GM19395 (cell line): ENCODE measurements around the gene CTPS2.
"Not testable (repeated sequence)": the region's sequence is repeated elsewhere in the genome, so short reads cannot be mapped to it uniquely, and the experiment has no call there.

Experiments used
- ATAC-seq: cut with Tn5 transposase; IDR thresholded peaks from one replicate; pipeline ENCODE4 v1.9.1; 2021; ENCODE audit warnings: mild to moderate bottlenecking, moderate library complexity; ENCODE audit not compliant: unreplicated experiment

Gene CTPS2

DNA sequence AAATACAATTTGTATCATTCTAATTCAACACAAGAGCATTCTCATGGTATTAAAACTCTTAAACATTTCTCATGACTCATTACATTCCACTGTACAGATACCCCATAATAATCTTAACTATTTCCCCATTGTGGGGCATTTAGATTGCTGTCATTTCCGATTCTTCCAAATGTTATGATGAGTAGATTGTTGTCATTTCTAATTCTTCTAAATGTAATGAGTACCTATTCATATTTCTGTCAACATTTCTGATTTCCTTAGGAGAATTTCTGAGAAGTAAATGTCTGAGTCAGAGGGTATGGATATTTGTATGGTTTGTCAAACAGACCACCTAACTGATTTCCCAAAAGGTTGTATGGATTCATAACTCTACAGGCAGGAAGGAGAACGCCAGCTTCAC, 54.2 kb downstream of the CTPS2 start:
- no peak for ATAC-seq

DNA sequence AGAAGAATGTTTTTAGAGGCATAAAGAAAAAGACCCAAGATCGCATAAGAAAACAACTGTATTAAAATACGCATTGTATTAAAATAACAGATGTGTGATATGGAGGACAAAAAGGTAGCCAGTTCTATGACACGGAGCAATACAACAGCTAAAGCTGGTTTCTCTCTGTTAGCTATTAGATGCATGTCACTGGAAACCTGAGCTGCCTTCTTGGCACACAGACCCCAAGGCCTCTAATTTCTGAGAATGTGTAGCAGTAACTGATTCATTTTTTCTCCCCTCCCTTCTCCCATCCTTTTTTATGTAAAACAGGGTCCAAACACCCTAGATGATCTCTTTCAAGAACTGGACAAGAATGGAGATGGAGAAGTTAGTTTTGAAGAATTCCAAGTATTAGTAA, 58.4 kb downstream of the CTPS2 start:
- no peak for ATAC-seq

DNA sequence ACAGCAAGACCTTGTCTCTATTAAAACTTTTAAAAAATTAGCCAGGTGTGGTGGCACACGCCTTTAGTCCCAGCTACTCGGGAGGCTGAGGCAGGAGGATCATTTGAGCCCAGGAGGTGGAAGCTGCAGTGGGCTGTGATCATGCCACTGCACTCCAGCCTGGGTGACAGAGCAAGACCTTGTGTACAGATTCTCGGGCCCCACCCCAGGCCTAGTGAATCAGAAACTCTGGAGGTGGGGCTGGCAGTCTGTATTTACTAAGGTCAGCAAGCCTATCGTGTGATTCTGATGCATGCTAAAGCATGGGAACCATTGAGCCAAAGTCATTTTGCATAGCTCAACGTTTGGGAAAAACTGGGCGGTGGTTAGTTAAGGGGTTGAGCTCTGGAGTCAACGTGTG, 59.0 kb downstream of the CTPS2 start:
- no peak for ATAC-seq

DNA sequence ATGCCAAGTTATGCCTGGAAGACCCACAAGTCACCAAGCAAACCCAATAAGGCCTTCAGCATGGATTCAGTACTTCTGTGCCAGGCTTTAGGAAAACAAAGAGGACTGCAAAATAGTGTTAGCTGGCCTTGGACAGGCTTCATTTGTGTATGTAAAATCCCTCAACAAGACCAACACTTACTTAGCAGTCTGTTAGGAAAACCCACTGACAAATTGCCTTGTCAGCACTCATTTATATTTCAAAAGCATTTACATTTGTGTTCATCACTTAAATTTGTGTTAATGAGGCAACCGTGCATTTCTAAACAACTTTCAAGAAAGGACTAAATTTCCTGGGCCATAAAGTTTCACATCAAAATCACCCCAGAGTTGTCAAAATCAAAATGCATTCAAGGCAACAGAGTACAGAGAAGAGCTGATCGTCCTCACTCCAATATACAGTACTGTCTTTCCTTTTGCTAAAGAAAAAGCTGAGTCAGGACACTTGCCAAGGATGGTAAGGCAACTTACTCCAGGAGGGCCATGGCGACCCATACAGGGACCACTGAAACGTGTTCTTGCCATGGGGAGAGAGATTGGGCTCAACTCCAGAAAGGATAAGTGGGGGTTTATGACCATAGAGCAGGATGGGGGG, 61.0 kb downstream of the CTPS2 start:
- ATAC-seq, result no peak

DNA sequence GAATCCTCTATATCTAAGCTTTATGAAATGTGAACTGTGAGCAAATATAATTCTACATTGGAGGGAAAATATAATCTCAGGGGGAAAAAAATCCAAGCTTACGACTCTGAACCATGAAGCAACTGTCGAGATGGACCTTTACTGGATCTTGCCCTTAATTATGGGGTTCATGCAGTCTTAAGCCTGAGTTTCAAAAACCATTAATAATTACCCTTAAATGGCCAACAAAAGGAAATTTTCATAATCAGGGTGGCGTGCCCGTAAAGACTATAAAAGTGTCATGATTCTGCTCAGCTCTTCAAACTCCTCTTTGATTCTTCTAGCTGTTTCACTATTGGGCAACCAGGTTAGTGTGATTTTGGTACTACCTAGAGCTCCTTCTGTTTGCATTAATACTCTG, 62.6 kb downstream of the CTPS2 start, which contains the start of gene S100G:
Gene S100G (plus strand): TSS at position 301 of the 400 bp plus-strand sequence. CDS start 849 bp downstream, outside the sequence.
- no peak for ATAC-seq

DNA sequence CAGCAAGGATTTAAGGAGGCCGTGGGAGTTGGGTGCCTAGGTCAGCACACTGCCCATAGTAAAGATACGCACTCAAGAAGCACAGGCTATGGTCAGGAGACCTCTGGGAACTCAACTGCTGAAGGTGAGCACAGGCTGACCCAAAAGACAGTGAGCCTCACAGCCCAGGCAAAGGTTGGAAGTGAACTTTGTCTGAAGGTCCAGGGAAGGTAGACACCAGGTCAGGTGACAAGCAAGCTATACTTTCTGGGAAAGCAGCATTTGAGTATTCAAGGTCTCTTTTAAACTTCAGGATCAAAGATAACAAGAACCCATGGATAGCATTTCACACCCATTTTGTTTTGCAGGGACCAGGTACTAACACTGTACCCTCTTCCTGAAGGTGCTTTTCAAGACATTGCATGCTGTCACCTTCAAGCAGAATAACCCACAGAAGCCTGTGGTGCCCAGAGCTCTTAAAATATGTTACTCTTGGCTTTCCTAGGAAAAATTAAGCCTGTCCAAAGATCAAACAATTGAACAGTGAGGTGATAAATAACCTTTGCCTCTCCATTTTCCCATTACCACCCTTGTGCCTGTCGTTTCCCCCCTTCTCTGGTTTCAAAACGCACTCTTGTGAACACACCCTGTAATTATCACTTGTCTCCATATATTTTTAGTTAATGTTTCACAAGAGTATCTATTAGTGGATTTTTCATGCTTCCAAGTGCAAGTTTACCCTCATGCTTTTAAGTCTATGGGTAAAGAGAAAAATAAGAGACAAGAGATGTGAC, 65.9 kb downstream of the CTPS2 start:
- no peak for ATAC-seq

DNA sequence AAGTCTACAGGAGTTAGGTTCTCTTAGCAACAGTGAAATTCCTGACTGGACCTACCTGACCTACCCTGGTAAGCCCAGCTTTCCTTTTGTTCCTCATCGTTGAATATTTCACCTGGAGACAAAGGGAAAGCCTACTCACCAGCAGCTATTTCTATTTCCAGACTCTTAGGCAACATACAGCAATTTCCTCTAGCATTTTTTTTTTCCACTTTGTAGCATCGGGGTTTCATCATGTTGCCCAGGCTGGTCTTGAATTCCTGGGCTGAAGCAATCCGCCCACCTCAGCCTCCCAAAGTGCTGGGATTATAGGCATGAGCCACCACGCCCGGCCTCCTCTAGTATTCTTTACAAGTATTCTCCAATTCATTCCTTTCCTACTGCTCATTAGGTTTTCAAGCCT, 69.3 kb downstream of the CTPS2 start:
- ATAC-seq, result no peak

DNA sequence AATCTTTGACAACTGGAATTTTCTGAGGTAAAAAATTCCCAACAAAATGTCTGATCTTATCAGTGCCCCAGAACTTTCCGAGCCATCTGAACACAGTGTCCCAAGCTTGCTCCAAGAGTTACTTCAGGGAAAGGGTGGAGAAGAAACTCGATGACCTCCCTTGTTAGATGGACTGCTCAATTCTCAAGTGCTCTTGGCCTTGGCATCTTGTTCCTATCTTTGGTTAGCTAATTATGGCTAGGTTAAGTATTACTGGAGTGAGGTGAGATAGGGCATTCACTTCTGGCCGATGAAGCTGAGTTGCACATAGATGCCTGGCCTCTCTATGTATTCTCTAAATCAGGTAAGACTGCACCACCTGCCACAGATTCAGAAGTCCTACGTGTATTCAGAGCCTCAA, 71.6 kb downstream of the CTPS2 start:
- no peak for ATAC-seq

DNA sequence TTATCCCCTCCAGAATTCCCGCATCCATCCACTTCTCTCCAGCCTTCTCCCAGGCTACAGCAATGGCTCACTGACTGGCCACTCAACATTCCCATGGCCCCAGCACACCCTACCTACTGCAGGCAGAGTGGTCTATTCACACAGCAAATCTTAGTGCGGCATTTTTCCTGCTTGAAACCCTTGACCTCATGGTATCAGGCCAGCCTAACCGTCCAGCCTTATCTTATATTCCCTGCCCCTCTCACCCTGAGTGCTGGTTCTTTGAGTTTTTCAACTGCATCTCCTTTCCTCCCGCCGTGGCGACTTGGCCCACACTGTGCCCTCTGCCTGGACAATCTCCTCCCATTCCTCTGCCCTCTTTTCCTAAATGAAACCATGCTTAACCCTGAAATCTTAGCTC, 72.5 kb downstream of the CTPS2 start:
- no peak for ATAC-seq

DNA sequence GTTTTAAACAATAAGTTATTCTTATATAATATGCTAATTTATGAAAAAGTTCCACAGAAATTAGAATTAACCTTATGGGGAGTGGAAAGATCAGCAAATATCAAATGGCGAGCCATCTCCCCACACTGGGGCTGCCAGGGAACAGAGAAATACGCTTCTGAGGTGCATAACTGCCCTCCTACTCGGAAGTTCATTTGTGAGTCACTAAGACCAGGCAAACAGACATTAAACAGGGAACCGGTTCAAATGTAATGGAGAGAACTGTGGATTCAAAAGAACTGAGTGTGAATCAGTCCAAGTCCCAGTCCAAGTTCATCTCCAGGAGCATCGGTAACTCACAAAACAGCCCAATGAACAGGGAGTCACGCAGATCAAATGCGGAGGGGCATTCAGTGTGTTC, 73.9 kb downstream of the CTPS2 start:
- ATAC-seq, result no peak

DNA sequence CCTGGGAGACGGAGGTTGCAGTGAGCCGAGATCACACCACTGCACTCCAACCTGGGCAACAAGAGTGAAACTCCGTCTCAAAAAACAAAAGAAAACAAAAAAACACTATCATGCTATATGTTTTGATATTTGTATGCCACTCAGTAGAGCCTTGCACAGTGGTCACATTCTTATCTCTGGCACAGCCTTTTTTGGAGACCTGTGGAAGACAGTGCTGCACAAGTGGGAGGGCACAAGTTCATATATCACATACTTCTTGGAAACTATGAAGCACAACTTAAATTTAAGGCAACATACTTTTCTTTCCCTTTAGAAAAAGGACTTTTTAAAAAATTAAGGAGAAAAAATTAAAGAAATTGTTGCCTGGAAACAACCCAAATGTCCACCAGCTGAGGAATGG, 76.9 kb downstream of the CTPS2 start:
- no peak for ATAC-seq

DNA sequence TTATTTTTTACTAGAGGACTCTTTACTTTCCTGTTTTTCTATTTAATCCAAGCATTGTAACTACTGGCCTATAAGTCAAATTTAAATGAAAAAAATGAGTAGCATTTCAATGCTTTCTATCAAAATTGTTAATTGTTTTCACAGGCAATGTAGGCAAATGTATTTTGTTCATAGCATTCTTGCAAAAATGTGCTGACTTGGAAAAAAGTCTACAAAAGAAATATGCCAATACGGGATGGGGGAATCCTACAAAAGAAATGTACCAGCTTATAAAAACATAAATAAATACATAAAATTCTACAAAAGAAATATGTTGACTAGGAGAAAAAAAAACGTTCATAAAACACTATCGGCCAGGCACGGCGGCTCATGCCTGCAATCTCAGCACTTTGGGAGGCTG, 77.4 kb downstream of the CTPS2 start:
- ATAC-seq, result no peak

DNA sequence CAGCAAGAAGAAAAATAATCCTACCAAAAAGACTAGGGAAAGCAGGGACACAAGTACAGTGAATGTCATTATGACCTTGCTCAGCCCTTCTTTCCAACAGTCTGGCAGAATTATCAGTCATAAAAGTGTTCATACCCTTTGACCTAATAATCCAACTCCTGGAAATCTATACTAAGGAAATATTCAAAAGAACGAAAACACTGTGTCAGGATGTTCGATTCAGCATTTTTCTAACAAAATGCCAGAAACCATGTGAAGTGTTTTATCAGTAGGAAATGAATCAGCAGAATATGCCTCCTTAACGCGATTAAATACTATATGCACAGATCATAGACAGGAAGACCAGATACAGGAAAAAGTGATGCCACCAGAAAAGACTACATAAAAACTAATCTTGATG, 78.7 kb downstream of the CTPS2 start:
- ATAC-seq, result no peak

DNA sequence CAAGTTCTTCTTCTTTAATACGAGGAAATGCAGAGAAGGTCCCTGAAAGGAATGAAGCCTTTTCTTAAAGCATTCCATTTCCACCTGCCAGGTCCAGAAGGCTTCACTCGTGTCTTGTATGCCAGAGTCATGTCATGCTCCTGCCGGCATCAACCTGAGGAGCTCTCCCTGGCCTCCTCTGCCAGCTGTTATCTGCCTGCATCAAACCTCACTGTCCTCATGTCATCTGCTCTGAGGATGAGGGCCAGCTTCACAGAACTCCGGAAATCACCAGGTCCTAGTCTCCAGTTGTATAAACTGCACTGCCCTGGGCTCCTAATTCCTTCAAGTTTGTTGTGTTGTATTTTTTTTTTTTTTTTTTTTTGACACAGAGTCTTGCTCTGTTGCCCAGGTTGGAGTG, 82.6 kb downstream of the CTPS2 start:
- ATAC-seq, result no peak

DNA sequence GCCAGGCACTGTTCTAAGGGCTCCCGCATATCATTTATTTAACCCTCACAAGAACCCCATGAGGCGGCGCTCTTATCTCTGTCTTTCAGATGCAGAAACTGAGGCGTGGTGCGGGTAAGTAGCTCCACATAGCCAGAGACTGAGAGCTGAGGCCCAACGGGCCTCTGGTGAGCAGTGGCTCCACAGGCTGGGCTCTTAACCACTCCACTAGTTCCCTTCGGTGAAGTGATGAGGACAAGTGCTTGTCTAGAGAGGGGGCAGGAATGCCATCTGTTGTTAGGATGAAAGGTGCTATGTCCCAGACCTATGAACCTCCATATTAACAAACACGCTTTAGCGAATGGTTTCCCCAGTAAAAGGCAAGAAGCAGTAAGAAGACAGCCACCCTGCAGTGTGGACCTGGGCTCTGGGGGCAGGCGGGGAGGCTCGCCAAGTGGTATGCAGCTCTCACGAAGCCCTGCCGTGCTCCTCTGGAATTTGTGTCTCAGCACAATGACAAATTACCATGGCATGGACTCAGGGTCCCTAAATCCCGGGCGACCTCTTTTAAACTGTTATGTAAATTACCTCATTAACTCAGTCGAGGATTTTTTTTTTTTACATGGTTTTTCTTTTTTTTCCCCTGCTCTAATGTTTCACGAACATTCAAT, 83.4 kb downstream of the CTPS2 start:
- no peak for ATAC-seq

DNA sequence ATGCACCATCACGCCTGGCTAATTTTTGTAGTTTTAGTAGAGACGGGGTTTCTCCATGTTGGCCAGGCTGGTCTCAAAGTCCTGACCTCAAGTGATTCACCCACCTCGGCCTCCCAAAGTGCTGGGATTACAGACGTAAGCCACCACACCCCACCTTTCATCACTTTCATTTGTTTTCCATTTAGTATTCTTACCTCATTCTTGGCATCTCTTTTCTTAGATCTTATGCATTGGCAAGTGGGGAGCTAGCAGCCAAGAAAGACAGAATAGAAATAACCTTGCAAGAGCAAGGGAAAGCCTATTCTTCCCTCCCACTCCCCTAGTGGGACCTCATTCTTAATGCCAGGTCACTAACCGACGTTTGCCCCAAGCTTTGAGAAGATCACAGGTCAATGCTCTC, 84.0 kb downstream of the CTPS2 start:
- ATAC-seq, result not testable (repeated sequence)

DNA sequence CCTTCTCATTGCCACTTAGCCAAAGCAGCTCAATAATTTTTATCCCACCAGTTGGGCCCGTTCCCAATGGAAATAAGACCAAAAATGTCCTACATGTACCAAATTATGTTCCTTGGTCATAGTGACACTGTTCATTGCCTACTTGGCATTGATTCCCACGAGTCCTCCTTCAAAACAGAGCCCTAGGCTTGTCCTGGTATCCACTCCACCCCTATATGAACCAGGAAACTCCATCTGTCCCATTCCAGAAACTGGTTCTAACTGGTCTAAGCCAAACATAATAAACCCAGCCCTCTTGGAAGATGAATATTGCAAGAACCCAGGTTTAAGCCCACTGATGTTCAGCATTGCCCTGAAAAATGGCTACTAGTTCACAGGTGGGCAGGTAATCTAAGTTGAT, 93.4 kb downstream of the CTPS2 start:
- ATAC-seq, result no peak

DNA sequence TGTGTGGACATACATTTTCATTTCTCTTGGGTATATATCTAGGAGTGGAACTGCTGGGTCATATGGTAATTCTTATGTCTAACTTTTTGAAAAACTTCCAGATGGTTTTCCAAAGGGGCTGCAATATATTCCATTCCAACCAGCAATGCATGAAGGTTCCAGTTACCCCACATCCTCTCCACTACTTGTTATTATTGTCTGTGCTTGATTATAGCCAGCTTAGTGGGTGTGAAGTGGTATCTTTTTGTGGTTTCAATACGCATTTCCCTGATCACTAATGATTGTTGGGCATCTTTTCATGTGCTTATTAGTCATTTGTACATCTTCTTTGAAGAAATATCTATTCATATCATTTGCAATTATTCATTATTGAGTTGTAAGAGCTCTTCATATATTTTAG, 94.0 kb downstream of the CTPS2 start:
- no peak for ATAC-seq

DNA sequence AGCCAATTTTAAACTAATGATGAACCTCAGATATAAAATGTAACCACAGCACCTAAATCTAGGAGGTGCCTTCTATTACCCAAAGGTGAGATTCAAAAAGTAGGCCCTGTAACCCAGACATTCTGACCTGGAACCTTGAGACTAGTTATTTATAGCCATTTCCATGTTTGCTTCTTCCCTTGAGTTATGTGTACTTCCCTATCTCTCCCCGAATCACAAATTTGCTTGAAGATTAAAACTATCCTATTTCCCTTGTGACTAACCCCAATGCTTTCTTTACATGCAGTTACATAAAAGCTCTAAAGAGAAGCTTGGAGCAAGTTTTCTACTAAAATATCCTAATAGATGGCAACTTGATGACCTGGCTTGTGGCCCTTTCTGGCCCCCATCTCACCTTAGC, 95.1 kb downstream of the CTPS2 start:
- ATAC-seq, result no peak

DNA sequence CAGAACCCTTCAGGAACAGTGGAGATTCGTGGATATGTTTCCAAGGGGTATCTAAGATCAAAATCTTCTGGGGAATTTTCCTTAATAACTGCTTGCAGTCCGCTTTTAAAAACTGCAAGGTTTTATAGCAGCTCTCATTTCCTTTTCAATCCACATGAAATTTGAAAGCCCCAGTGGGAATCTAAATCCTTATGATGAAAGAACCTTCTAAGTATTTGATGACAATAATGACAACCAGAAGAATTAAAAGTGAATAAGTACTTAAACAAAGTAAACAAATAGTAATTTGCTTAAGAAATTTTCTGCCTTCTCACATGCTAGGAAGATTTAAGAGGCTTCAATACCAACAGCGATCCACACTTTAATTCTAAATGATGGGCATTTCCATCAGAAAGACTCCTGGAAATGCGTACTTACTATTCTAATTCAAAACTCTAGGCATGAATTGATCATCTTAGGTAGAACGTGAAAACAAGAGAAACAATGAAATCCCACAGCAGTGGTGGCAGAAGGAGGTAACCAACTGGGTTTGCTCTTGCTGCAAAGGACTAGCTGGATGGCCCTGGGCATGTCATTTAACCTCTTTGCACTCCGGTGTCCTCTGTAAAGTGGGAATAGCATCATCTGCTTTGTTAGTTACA, 100.1 kb downstream of the CTPS2 start:
- ATAC-seq, result no peak

DNA sequence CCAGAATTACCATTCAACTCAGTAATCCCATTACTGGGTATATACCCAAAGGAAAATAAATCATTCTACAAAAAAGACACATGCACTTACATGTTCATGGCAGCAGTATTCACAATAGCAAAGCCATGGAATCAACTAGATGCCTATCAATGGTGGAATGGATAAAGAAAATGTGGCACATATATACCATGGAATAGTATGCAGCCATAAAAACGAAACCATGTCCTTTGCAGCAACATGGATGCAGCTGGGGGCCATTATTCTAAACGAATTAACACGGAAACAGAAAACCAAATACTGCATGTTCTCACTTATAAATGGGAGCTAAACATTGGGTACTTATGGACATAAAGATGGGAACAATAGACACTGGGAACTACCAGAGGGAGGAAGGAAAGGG, 101.8 kb downstream of the CTPS2 start:
- ATAC-seq, result not testable (repeated sequence)
